HEK293 (cell line): Measurements from ENCODE around the gene DACT2.

Experiments used
- CTCF ChIA-PET: fragments of 350-600 bp; formaldehyde crosslinking; extraction: SDS; loops from one replicate; lab custom pipeline; 2021; ENCODE audit warnings: antibody characterized with exemption; lab: Yijun Ruan, JAX
- POLR2A ChIA-PET: fragments of 300-600 bp; formaldehyde crosslinking; extraction: SDS; loops from one replicate; lab custom pipeline; 2020; ENCODE audit warnings: antibody characterized with exemption, inconsistent platforms; lab: Yijun Ruan, JAX
- H3K27ac ChIP-seq: fragments of 200-500 bp; sonication (Bioruptor generic); 2 replicates; pipeline ENCODE4 v1.5.1; 2014; ENCODE audit warnings: low read depth, low read length, control low read depth, inconsistent platforms; ENCODE audit errors: extremely low read depth
- H3K36me3 ChIP-seq, 2 experiments: fragments of 200-500 bp in 1 of 2; sonication (Bioruptor generic) in 1 of 2; 1 replicate in 1 of 2; 2 replicates in 1 of 2; pipeline ENCODE4 v1.5.1; 2014 to 2017; ENCODE audit warnings: inconsistent platforms in 2 of 2, low read length in 2 of 2; ENCODE audit not compliant: control insufficient read depth in 2 of 2, insufficient read depth in 1 of 2
- H3K4me1 ChIP-seq: fragments of 200-500 bp; sonication (Bioruptor generic); 2 replicates; pipeline ENCODE4 v1.5.1; 2014; ENCODE audit warnings: mild to moderate bottlenecking, low read length, inconsistent platforms; ENCODE audit not compliant: control insufficient read depth, insufficient read depth
- H3K4me3 ChIP-seq: 2 replicates; pipeline ENCODE4 v1.5.1; 2011; ENCODE audit warnings: low read depth, mild to moderate bottlenecking, control low read depth, low read length, moderate library complexity
- H3K9me3 ChIP-seq: fragments of 200-500 bp; sonication (Bioruptor generic); 2 replicates; pipeline ENCODE4 v1.5.1; 2014; ENCODE audit warnings: low read depth, low read length, inconsistent platforms; ENCODE audit not compliant: control insufficient read depth, insufficient read depth
- GLI4 ChIP-seq: fragments of 450-650 bp; formaldehyde crosslinking; IDR thresholded peaks from 2 replicates; pipeline ENCODE4 v1.5.1; 2016; ENCODE audit warnings: missing biosample characterization, missing genetic modification characterization
- GLIS2 ChIP-seq: fragments of 450-650 bp; formaldehyde crosslinking; IDR thresholded peaks from 2 replicates; pipeline ENCODE4 v1.5.1; 2016; ENCODE audit warnings: missing biosample characterization, missing genetic modification characterization
- INSM2 ChIP-seq: fragments of 450-650 bp; formaldehyde crosslinking; IDR thresholded peaks from 2 replicates; pipeline ENCODE4 v1.5.1; 2016; ENCODE audit warnings: missing biosample characterization, missing genetic modification characterization
- KLF10 ChIP-seq: fragments of 450-650 bp; IDR thresholded peaks from 2 replicates; pipeline ENCODE4 v1.5.1; 2018; ENCODE audit warnings: missing biosample characterization, mild to moderate bottlenecking, missing genetic modification characterization
- KLF17 ChIP-seq: fragments of 450-650 bp; formaldehyde crosslinking; IDR thresholded peaks from 2 replicates; pipeline ENCODE4 v1.5.1; 2016; ENCODE audit warnings: missing biosample characterization, missing genetic modification characterization
- OSR2 ChIP-seq: fragments of 450-650 bp; formaldehyde crosslinking; IDR thresholded peaks from 2 replicates; pipeline ENCODE4 v1.5.1; 2016; ENCODE audit warnings: missing biosample characterization, missing genetic modification characterization
- SALL2 ChIP-seq: fragments of 450-650 bp; formaldehyde crosslinking; IDR thresholded peaks from 2 replicates; pipeline ENCODE4 v1.5.0; 2017; ENCODE audit warnings: missing biosample characterization, mild to moderate bottlenecking, missing genetic modification characterization, borderline replicate concordance
- ZBTB11 ChIP-seq: fragments of 450-650 bp; formaldehyde crosslinking; conservative IDR thresholded peaks from 2 replicates; pipeline ENCODE4 v1.5.1; 2016; ENCODE audit warnings: low read depth, missing biosample characterization, missing genetic modification characterization
- ZFP37 ChIP-seq: fragments of 450-650 bp; formaldehyde crosslinking; IDR thresholded peaks from 2 replicates; pipeline ENCODE4 v1.5.1; 2016; ENCODE audit warnings: missing biosample characterization, missing genetic modification characterization
- ZNF112 ChIP-seq: fragments of 450-650 bp; formaldehyde crosslinking; IDR thresholded peaks from 2 replicates; pipeline ENCODE4 v1.5.0; 2017; ENCODE audit warnings: missing biosample characterization, missing genetic modification characterization
- ZNF2 ChIP-seq: fragments of 450-650 bp; formaldehyde crosslinking; IDR thresholded peaks from 2 replicates; pipeline ENCODE4 v1.5.1; 2016; ENCODE audit warnings: missing biosample characterization, missing genetic modification characterization
- ZNF202 ChIP-seq: fragments of 450-650 bp; formaldehyde crosslinking; IDR thresholded peaks from 2 replicates; pipeline ENCODE4 v1.5.1; 2016; ENCODE audit warnings: missing biosample characterization, missing genetic modification characterization, borderline replicate concordance
- ZNF211 ChIP-seq: fragments of 450-650 bp; formaldehyde crosslinking; IDR thresholded peaks from 2 replicates; pipeline ENCODE4 v1.5.1; 2016; ENCODE audit warnings: low read depth, missing biosample characterization, missing genetic modification characterization
- ZNF266 ChIP-seq: fragments of 450-650 bp; formaldehyde crosslinking; IDR thresholded peaks from 2 replicates; pipeline ENCODE4 v1.5.1; 2016; ENCODE audit warnings: missing biosample characterization, missing genetic modification characterization, low read depth
- ZNF292 ChIP-seq: fragments of 450-650 bp; formaldehyde crosslinking; IDR thresholded peaks from 2 replicates; pipeline ENCODE4 v1.5.1; 2016; ENCODE audit warnings: low read depth, missing biosample characterization, missing genetic modification characterization, borderline replicate concordance
- ZNF366 ChIP-seq: fragments of 450-650 bp; formaldehyde crosslinking; conservative IDR thresholded peaks from 2 replicates; pipeline ENCODE4 v1.5.1; 2016; ENCODE audit warnings: missing biosample characterization, missing genetic modification characterization
- ZNF488 ChIP-seq: fragments of 450-650 bp; formaldehyde crosslinking; IDR thresholded peaks from 2 replicates; pipeline ENCODE4 v1.5.1; 2016; ENCODE audit warnings: missing biosample characterization, missing genetic modification characterization
- ZNF544 ChIP-seq: fragments of 450-650 bp; formaldehyde crosslinking; IDR thresholded peaks from 2 replicates; pipeline ENCODE4 v1.5.0; 2017; ENCODE audit warnings: missing biosample characterization, missing genetic modification characterization
- ZNF585B ChIP-seq: fragments of 450-650 bp; formaldehyde crosslinking; IDR thresholded peaks from 2 replicates; pipeline ENCODE4 v1.5.1; 2016; ENCODE audit warnings: missing biosample characterization, missing genetic modification characterization
- ZNF654 ChIP-seq: fragments of 450-650 bp; formaldehyde crosslinking; IDR thresholded peaks from 2 replicates; pipeline ENCODE4 v1.5.1; 2016; ENCODE audit warnings: low read depth, missing biosample characterization, missing genetic modification characterization
- ZNF660 ChIP-seq: fragments of 450-650 bp; IDR thresholded peaks from 2 replicates; pipeline ENCODE4 v1.5.1; 2018; ENCODE audit warnings: missing biosample characterization, mild to moderate bottlenecking, missing genetic modification characterization
- ZNF701 ChIP-seq: fragments of 450-650 bp; formaldehyde crosslinking; IDR thresholded peaks from 2 replicates; pipeline ENCODE4 v1.5.1; 2016; ENCODE audit warnings: missing biosample characterization, missing genetic modification characterization
- ZNF830 ChIP-seq: fragments of 450-650 bp; IDR thresholded peaks from 2 replicates; pipeline ENCODE4 v1.5.0; 2018; ENCODE audit warnings: missing biosample characterization, missing genetic modification characterization, low read depth, mild to moderate bottlenecking, moderate library complexity
- TF ChIP-seq, protein P1 (sequence below): fragments of 450-650 bp; formaldehyde crosslinking; IDR thresholded peaks from 2 replicates; pipeline ENCODE4 v1.5.1; 2016; ENCODE audit warnings: missing biosample characterization, missing genetic modification characterization, borderline replicate concordance

Gene DACT2

GRCh38 chr6:168336967-168337366, 17.4 kb upstream of the DACT2 start (continued):
- TF ChIP-seq ZNF585B = no peak

DNA sequence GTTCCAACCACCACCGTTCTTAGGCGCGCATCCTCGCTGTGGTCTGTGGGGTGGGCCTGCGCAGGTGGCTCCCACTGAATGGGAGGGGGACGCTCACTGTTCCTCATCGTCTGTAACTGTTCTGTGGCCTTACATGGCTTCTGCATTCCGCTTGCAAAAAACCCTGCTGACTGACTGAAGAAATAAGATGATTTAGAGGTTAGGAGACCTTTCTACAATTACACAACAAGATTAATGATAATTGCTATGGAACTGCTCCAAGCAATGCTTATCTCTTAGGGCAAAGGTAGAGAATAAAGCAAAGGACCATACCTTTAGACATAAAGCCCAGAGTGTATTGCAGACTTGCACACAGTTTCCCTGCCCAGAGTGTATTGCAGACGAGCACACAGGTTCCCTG, 14.4 kb upstream of the DACT2 start:
- no peaks in the 10 kb centered on the region for H3K9me3 ChIP-seq
- H3K4me1 ChIP-seq = no peaks in the 10 kb centered on the region
- no peaks in the 10 kb centered on the region for H3K36me3 ChIP-seq
- ChIA-PET CTCF (no interaction called here), POLR2A (no interaction called here)
- no peak overlapping the region for H3K4me3 ChIP-seq
- H3K27ac ChIP-seq = no peak overlapping the region
- no peak for TF ChIP-seq ZNF202 (tag by site-specific recombination)
- no peak for TF ChIP-seq ZNF488
- no peak for TF ChIP-seq KLF10
- TF ChIP-seq GLIS2 = no peak
- TF ChIP-seq, protein P1, sequence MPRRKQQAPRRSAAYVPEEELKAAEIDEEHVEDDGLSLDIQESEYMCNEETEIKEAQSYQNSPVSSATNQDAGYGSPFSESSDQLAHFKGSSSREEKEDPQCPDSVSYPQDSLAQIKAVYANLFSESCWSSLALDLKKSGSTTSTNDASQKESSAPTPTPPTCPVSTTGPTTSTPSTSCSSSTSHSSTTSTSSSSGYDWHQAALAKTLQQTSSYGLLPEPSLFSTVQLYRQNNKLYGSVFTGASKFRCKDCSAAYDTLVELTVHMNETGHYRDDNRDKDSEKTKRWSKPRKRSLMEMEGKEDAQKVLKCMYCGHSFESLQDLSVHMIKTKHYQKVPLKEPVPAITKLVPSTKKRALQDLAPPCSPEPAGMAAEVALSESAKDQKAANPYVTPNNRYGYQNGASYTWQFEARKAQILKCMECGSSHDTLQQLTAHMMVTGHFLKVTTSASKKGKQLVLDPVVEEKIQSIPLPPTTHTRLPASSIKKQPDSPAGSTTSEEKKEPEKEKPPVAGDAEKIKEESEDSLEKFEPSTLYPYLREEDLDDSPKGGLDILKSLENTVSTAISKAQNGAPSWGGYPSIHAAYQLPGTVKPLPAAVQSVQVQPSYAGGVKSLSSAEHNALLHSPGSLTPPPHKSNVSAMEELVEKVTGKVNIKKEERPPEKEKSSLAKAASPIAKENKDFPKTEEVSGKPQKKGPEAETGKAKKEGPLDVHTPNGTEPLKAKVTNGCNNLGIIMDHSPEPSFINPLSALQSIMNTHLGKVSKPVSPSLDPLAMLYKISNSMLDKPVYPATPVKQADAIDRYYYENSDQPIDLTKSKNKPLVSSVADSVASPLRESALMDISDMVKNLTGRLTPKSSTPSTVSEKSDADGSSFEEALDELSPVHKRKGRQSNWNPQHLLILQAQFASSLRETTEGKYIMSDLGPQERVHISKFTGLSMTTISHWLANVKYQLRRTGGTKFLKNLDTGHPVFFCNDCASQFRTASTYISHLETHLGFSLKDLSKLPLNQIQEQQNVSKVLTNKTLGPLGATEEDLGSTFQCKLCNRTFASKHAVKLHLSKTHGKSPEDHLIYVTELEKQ = no peak
- no peak for TF ChIP-seq ZNF366 (tag by site-specific recombination)
- TF ChIP-seq ZNF292 (tag by site-specific recombination) = no peak

GRCh38 chr6:168333491-168333890, 13.9 kb upstream of the DACT2 start:
- Histone ChIP-seq H3K4me1 (no peaks in the 10 kb centered on the region), H3K9me3 (no peaks in the 10 kb centered on the region), H3K27ac (no peak overlapping the region), H3K36me3 (no peaks in the 10 kb centered on the region)
- CTCF ChIA-PET = interaction anchor here (1.1 to 1.2 kb wide), 2 partner anchors 9 to 89 kb away, joined by 3 read pairs; no protein-coding TSS in a partner anchor
- POLR2A ChIA-PET = no interaction called here
- TF ChIP-seq SALL2 (tag by site-specific recombination) = no peak
- TF ChIP-seq GLI4 (tag by site-specific recombination) = no peak
- no peak for TF ChIP-seq ZNF544 (tag by site-specific recombination)
- TF ChIP-seq ZNF2 (tag by site-specific recombination) = no peak
- TF ChIP-seq ZNF830 (tag by site-specific recombination) = no peak
- TF ChIP-seq ZNF654 (tag by site-specific recombination) = no peak
- no peak for TF ChIP-seq ZNF202 (tag by site-specific recombination)
- no peak for TF ChIP-seq ZNF211 (tag by site-specific recombination)
- TF ChIP-seq ZNF660 (tag by site-specific recombination) = no peak
- TF ChIP-seq ZNF366 (tag by site-specific recombination) = no peak
- TF ChIP-seq OSR2 (tag by site-specific recombination) = no peak
- TF ChIP-seq ZNF701 = no peak
- TF ChIP-seq ZNF266 (tag by site-specific recombination) = no peak
- TF ChIP-seq ZFP37 = no peak
- no peak for TF ChIP-seq INSM2 (tag by site-specific recombination)
- no peak for TF ChIP-seq KLF17 (tag by site-specific recombination)
- no peak for TF ChIP-seq ZNF112
- no peak for TF ChIP-seq ZBTB11 (tag by site-specific recombination)
- TF ChIP-seq, all 188 proteins: peak for 0
- no peak overlapping the region for H3K4me3 ChIP-seq
